M059J (cell line): ENCODE data around the gene CLSTN2. TPM values are rescaled to one million over a fixed set of nuclear protein-coding genes. Genes with fewer than 3 reads are reported as not detected.
A peak's percentile ranks its signal among the peaks of the same experiment; 100 is the strongest.

Experiments used
- DNase-seq: peaks from one replicate; pipeline ENCODE4 v3.0.0-alpha.2; 2012; ENCODE audit warnings: low read depth
- total RNA-seq: library from RNA; depleted of rRNA; stranded (reverse); fragments of >200 nt; shearing (Covaris generic); gene quantifications from 2 replicates; pipeline ENCODE4 v1.2.3, GENCODE V29; 2014; rRNA removed

The CLSTN2 gene
- total RNA-seq: 3.9 and 7.6 TPM in 2 replicates

DNA sequence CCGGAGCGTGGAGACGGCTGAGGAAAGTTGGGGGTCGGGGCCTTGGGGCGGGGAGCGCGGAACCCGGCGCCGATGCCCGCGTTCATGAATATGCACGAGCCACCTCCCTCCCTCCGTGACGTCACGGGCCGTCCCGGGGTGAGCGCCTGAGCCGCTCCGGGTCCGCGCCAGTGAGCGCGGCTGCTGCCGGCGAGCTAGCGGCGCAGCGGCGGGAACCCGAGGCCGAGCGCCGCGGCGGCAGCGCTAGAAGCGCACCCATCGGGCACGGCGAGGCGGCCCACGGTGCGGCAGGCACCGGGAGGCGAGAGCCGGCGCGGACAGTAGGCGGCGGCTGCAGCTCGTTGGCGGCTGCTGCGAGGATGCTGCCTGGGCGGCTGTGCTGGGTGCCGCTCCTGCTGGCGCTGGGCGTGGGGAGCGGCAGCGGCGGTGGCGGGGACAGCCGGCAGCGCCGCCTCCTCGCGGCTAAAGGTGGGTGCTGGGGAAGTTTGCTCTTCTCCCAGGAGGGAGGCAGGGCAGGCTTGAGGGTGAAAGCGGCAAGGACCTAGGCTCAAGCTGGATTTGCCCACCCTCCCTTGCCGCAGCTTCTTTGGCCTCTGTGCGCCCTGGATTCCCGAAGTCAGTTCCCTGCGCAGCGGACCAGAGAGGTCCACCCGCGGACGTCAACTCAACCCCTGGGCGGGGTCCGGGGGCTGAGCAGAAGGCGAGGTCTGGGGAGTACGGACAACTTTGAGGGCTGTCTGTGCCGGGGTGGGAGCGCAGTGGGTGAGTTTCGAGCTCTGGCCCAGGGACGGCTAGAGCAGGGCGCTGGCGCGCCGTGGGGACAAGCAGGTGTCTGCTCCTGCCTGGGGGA lies at the start of gene CLSTN2:
TSS of gene CLSTN2 (plus strand) at position 170 of the 850 bp plus-strand sequence.
- DNase-seq: peak; percentile 80

DNA sequence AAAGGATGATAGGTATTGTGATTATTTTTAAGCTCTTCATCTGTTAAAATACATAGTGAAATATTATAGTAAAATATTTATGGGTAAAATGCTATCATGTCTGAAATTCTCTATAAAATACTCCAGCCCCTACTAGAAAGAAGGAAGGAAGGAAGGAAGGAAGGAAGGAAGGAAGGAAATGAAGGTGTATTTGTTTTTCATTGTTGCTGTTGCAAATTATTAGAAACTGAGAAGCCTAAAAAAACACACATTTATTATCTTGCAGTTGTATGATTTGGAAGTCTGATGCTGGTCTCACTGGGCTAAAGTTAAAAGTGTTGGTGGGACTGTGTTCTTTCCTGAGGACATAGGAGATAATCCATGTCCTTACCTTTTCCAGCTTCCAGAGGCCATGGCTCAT lies 47.6 kb upstream of the CLSTN2 start:
- DNase-seq: no peak

- DNase-seq: no peak
These were observed 46.3 kb upstream of the CLSTN2 start for GRCh38 chr3:139888561-139889140.

- no peak for DNase-seq
These were observed 41.6 kb upstream of the CLSTN2 start for GRCh38 chr3:139893267-139893962.

DNA sequence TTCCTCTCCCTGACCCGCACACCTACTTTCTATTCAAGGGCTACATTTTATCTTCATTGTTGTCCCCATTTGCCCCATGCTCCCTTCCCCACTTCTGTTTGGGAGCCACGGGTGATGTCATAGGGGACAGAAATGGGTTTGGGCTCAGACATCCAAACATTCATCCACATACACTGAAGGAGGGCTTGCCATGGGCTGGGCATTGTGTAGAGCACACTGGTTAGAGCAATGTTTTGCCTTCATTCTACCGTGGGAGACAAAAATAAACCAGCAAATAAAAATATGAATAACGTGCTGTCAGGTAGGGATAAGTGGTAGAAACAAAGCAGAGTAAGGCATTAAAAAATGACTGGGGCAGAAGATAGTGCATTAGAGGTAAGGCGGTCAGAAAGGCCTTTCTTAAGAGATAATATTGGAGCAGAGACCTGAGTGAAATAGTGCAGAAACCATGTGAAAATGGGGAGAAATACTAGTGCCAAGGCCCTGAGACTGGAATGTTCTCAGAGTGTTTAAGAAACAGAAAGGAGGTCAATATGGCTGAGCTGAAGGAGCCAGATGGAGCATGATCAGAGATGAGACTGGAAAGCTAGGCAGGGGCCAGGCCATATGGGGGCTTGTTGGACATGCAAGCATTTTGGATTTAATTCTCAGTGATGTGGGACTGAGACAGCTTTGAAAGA lies 40.9 kb upstream of the CLSTN2 start:
- DNase-seq: no peak

DNA sequence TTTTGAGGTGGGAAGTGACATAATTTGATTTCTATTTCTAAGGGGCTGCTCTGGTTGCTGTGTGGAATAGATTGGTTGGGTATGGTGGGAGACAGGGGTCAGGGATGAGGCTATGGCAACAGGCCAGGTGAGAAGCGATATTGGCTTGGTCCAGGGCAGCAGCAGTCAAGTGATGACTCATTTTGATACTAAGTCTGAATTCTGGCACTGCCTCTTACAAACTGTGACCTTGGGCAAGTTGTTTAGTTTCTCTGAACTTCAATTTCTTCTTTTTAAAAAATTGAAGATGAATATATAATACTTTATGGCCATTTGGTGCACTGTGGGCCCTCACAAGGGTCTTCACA lies 40.4 kb upstream of the CLSTN2 start:
- DNase-seq: no peak

- DNase-seq: no peak
These were observed 37.2 kb upstream of the CLSTN2 start for GRCh38 chr3:139897759-139898158.

- DNase-seq: peak; percentile 98
These were observed 28.6 kb upstream of the CLSTN2 start for GRCh38 chr3:139906418-139906817.

- no peak for DNase-seq
These were observed 25.2 kb upstream of the CLSTN2 start for GRCh38 chr3:139909811-139910210.

DNA sequence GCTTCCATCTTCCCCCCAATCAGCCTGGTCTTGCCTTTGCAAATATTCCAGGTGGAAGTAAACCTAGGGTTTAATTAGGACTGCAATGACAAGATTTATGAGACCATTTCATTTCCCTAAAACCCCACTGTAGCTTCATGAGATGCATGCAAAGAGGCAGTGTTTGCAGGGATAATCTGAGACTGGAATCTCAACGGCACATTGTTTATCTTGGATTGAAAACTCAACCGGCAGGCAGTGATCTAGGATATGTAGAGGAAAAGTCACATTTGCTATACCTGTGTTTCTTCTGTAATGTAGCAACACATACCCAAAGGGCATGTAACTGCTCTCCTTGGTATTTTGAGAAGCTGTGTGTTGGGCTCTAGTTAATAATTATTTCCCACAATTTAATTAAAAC lies 18.7 kb upstream of the CLSTN2 start:
- no peak for DNase-seq

GRCh38 chr3:139917226-139917785 lies 17.7 kb upstream of the CLSTN2 start:
- DNase-seq: no peak

GRCh38 chr3:139928708-139929505 lies 6.1 kb upstream of the CLSTN2 start:
- peak; percentile 71 for DNase-seq

DNA sequence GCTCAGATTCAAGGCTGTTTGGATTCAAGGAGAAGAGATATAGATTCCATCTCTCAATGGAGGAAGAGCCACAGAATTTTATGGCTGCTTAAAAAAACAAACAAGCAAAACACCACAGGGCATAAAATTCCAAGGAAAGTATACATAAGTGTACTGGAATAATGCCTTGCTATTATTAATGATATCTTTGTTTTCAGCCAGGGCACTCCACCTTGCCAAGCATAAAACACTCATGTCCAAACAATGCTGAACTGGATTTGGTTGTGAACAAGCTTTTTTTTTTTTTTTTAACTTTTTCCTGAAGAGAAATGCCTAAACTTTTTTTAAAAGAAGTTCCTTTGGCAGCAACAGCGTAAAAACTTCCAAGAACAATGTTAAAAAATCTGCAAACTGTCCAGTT lies 4.8 kb upstream of the CLSTN2 start:
- DNase-seq: peak; percentile 80

- DNase-seq: no peak
These were observed 1.2 kb upstream of the CLSTN2 start for GRCh38 chr3:139933766-139934165.

- peak; percentile 81 for DNase-seq
These were observed 371 bp upstream of the CLSTN2 start for GRCh38 chr3:139934613-139935015.

DNA sequence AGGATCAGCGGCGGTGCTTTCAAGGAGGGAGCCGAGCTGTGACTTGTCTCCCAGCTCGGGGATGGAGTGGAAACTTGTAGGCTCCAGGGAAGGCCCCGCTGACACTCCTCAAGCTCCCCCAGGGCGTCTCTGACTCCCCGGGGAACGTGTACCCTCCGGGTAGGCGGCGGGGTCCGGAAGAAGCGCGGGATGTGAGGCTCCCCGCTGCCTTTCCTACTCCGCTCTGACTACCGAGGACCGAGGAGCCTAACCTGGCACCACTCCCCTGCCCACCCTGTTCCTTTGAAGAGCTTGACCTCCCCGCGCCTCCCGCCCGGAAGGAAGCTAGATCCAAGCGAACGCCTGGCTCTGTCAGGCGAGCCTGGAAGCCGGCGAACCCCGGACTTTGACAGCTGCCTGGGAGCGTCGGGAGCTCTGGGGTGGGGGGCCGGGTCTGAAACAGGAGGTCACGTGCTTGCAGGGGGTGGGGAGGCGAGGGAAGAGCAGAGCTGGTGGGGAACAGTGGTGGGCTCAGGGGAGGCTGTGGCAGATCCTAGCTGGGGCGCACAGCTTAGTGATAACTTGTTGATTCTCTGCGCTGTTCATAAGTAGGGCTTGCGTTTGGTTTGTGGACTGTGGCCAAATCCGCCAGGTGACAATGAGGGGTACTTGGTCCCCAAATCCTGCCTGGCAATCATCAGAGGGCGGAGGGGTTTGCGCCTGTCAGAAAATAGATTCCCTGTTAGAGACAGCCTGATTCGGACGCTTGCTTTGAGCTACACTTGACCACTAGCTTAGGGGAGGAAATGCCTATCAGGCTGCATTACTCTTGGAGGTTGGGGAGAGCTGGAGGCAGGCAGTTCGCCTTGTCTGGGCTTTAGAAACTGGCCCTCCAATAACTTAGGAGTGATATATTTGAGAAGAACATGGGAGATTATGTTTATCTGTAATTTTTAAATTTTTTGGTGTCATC lies 1.2 kb downstream of the CLSTN2 start:
- peak; percentile 44 for DNase-seq

DNA sequence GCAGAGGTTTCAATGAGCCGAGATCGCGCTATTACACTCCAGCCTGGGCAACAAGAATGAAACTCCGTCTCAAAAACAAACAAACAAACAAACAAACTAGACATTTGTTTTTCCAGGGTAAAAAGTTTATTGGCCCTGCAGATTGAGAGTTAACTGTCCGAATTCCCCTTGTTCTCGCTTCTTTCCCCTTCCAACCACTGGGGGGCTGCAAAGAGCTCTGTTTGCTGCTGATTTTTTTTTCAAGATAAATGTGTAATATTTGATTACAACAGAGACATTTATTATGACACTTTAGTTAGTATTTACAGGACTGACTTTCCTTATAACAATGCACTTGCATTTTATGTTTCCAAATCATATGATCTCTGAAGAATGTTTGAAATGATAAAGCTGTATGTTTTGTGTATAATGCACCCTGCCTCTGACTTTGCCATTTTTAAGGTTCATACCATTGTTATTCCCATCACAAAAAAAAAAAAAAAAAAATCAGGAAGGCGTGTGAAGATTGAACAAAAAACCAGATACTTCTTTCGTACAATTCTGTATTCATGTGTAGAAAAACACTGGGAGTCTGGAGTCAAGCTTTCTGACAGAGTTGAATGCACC lies 2.8 kb downstream of the CLSTN2 start:
- peak; percentile 59 for DNase-seq

DNA sequence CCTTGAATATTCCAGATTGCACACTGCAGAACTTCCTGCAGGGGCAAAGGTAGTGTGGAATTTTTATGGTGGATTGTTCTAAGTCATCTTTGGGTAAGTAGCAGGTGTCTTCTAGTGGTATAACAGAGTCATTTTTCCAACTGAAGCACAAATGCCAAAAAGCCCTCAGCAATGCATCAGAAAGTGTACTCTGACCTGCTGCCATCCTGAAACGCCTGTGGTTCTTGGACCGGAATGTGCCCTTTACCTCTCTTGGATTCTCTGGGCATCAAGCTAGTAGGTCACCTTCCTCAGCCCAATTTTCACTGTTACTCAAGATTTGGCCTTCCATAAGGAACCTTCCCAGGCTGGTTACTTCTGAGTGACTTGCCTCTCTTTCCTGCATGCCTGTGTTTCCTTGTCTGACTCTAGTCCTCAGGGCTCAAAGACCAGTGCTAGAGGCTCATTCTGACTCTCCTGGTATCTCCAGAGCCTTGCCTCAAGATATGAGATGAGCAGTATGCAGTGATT lies 4.8 kb downstream of the CLSTN2 start:
- no peak for DNase-seq

- DNase-seq: no peak
These were observed 5.6 kb downstream of the CLSTN2 start for GRCh38 chr3:139940622-139941021.
